22Rv1 (cell line): ENCODE measurements around the gene EVX1.

ENCODE experiments used
- ZFX ChIP-seq: fragments of 450-650 bp; IDR thresholded peaks from 2 replicates; pipeline ENCODE4 v1.6.1; 2017; ENCODE audit warnings: antibody characterized with exemption, borderline replicate concordance
- TF ChIP-seq, protein P1 (sequence below): fragments of 450-650 bp; IDR thresholded peaks from 2 replicates; pipeline ENCODE4 v1.5.1; 2017; ENCODE audit warnings: mild to moderate bottlenecking

DNA sequence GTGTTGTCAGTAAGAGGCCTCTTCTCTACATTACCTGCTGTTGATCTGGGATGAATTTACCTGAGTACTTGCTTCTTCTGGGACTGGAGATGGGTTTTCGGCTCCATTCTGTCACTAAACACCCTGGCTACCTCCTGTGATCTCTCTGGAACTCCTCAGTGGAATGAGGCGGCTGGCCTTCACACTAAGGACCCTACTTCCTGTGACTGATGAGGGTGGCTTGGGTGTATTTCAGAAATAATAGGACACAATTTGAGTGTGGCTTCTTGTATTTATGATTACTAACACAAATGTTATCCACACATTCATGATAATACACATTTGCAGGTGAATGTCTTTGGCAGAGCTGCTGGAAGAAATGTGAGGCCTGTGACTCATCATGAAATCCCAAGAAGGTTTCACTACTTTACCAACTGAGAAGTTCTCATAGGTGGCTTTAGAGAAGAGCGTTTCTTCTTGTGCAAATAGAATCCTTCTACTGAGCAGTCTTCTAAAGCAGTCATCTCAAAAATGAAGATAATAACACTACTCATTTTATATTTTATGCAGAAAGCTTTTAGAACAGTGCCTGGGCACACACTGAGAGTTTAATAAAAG is 21.3 kb upstream of the EVX1 start:
- TF ChIP-seq, protein P1, sequence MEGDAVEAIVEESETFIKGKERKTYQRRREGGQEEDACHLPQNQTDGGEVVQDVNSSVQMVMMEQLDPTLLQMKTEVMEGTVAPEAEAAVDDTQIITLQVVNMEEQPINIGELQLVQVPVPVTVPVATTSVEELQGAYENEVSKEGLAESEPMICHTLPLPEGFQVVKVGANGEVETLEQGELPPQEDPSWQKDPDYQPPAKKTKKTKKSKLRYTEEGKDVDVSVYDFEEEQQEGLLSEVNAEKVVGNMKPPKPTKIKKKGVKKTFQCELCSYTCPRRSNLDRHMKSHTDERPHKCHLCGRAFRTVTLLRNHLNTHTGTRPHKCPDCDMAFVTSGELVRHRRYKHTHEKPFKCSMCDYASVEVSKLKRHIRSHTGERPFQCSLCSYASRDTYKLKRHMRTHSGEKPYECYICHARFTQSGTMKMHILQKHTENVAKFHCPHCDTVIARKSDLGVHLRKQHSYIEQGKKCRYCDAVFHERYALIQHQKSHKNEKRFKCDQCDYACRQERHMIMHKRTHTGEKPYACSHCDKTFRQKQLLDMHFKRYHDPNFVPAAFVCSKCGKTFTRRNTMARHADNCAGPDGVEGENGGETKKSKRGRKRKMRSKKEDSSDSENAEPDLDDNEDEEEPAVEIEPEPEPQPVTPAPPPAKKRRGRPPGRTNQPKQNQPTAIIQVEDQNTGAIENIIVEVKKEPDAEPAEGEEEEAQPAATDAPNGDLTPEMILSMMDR, result no peak
- no peak for TF ChIP-seq ZFX
